HepG2 (cell line): ENCODE results near the gene FGA. TPM values are rescaled to one million over a fixed set of nuclear protein-coding genes. Genes with fewer than 3 reads are reported as not detected.

Source experiments
- ATAC-seq: fragments of 200-7000 bp; cut with Tn5 transposase; 3 replicates; pipeline ENCODE4 v1.9.1; 2020; ENCODE audit warnings: mild to moderate bottlenecking, moderate library complexity
- BruUV-seq: library from RNA; stranded (reverse); fragments of 400-500 nt; replicated peaks from 2 replicates; lab custom pipeline; 2021; lab: Mats Ljungman, UMichigan
- CTCF ChIA-PET: fragments of 300-600 bp; formaldehyde crosslinking; extraction: SDS; loops from one replicate; lab custom pipeline; 2021; ENCODE audit warnings: low total read pairs, inconsistent platforms, low intra/inter-chr PET ratio; lab: Yijun Ruan, JAX
- POLR2A ChIA-PET: fragments of 350-600 bp; sonication (Branson Sonifier 250); formaldehyde crosslinking; loops from one replicate; lab custom pipeline; 2020; ENCODE audit warnings: antibody characterized with exemption, inconsistent platforms; lab: Yijun Ruan, JAX
- DNase-seq: peaks from one replicate; pipeline ENCODE4 v3.0.0-alpha.2; 2015; ENCODE audit warnings: low spot score
- FAIRE-seq: peaks from 3 replicates; lab custom pipeline; 2011; peaks lifted over from hg19 to GRCh38; lab: Jason Lieb, UNC
- H2AFZ ChIP-seq: one replicate; pipeline ENCODE4 v1.6.1; 2011; ENCODE audit warnings: low read length, inconsistent platforms
- H3K27ac ChIP-seq: fragments of 300-600 bp; 3 replicates; pipeline ENCODE4 v1.8.0; 2011; ENCODE audit warnings: mixed run types, mild to moderate bottlenecking, mixed read lengths, low read length, inconsistent platforms; ENCODE audit not compliant: insufficient read depth; ENCODE audit errors: extremely low read length
- H3K27me3 ChIP-seq, 2 experiments: fragments of 200-600 bp in 1 of 2; 2 replicates in 1 of 2; 3 replicates in 1 of 2; pipeline versions ENCODE4 v1.6.0 to v1.8.0; 2011; ENCODE audit warnings: low read length in 2 of 2, mild to moderate bottlenecking in 2 of 2, moderate library complexity in 2 of 2, inconsistent platforms in 1 of 2; ENCODE audit not compliant: insufficient read depth in 2 of 2, control insufficient read depth in 1 of 2
- H3K36me3 ChIP-seq, 2 experiments: fragments of 200-600 bp in 1 of 2; replicated peaks in 1 of 2; 2 replicates in 1 of 2; 3 replicates in 1 of 2; pipeline versions ENCODE4 v1.5.1 to v1.8.0; 2011; ENCODE audit warnings: low read length in 2 of 2, inconsistent platforms in 1 of 2; ENCODE audit not compliant: insufficient read depth in 2 of 2, control insufficient read depth in 1 of 2
- H3K4me1 ChIP-seq: 2 replicates; pipeline ENCODE4 v1.5.1; 2012; ENCODE audit warnings: low read length, inconsistent platforms; ENCODE audit not compliant: insufficient read depth
- H3K4me2 ChIP-seq: 2 replicates; pipeline ENCODE4 v1.6.0; 2011; ENCODE audit warnings: low read depth, low read length, inconsistent platforms
- H3K4me3 ChIP-seq, 3 experiments: fragments of 200-600 bp in 1 of 3; sonication (generic), shearing (Covaris generic) in 1 of 3; replicated peaks in 1 of 3; 2 replicates each; pipeline ENCODE4 v1.5.1; 2011 to 2016; ENCODE audit warnings: low read length in 3 of 3, inconsistent platforms in 2 of 3, low read depth in 2 of 3, mild to moderate bottlenecking in 2 of 3, control low read depth in 1 of 3, mixed read lengths in 1 of 3; ENCODE audit not compliant: insufficient read depth in 1 of 3
- H3K79me2 ChIP-seq: one replicate; pipeline ENCODE4 v1.6.1; 2011; ENCODE audit warnings: low read length, inconsistent platforms; ENCODE audit not compliant: insufficient read depth
- H3K9ac ChIP-seq: 2 replicates; pipeline ENCODE4 v1.6.0; 2011; ENCODE audit warnings: mild to moderate bottlenecking, low read depth, low read length, inconsistent platforms; ENCODE audit not compliant: insufficient read depth
- H3K9me3 ChIP-seq: 2 replicates; pipeline ENCODE4 v1.5.1; 2012; ENCODE audit warnings: mild to moderate bottlenecking, low read length
- H4K20me1 ChIP-seq: 2 replicates; pipeline ENCODE4 v1.6.0; 2011; ENCODE audit warnings: inconsistent platforms, mild to moderate bottlenecking, low read length, moderate library complexity; ENCODE audit not compliant: insufficient read depth
- ATF4 ChIP-seq, 2 experiments: fragments of 450-650 bp in 1 of 2; sonication (generic) in 1 of 2; formaldehyde crosslinking; IDR thresholded peaks; 2 replicates each; pipeline versions ENCODE4 v1.5.0 to v1.8.0; 2020 to 2022; ENCODE audit warnings: mild to moderate bottlenecking in 1 of 2, missing genetic modification reagents in 1 of 2
- FOXK1 ChIP-seq: sonication (generic); formaldehyde crosslinking; IDR thresholded peaks from 2 replicates; pipeline ENCODE4 v1.4.0; 2020; ENCODE audit warnings: low read depth, missing genetic modification reagents, borderline replicate concordance
- FOXM1 ChIP-seq: sonication (generic); formaldehyde crosslinking; IDR thresholded peaks from 2 replicates; pipeline ENCODE4 v1.5.0; 2020; ENCODE audit warnings: missing genetic modification reagents
- GABPA ChIP-seq, 2 experiments: IDR thresholded peaks; 2 replicates each; pipeline ENCODE4 v1.6.1; 2011 to 2016; ENCODE audit warnings: low read depth in 2 of 2, low read length in 1 of 2, missing biosample characterization in 1 of 2, missing genetic modification characterization in 1 of 2
- HNRNPK ChIP-seq: fragments of 200-400 bp; formaldehyde crosslinking; IDR thresholded peaks from 2 replicates; pipeline ENCODE4 v1.6.1; 2018; ENCODE audit warnings: low read length, low read depth, moderate library complexity, mild to moderate bottlenecking; ENCODE audit not compliant: poor library complexity, severe bottlenecking
- HOXA9 ChIP-seq: sonication (generic); formaldehyde crosslinking; IDR thresholded peaks from 2 replicates; pipeline ENCODE4 v1.8.1; 2022; ENCODE audit warnings: missing genetic modification reagents, mild to moderate bottlenecking, moderate library complexity, borderline replicate concordance
- KDM2A ChIP-seq: sonication (generic); formaldehyde crosslinking; IDR thresholded peaks from 2 replicates; pipeline ENCODE4 v1.4.0; 2020; ENCODE audit warnings: low read depth, missing genetic modification reagents, borderline replicate concordance
- NFYB ChIP-seq: sonication (generic); formaldehyde crosslinking; IDR thresholded peaks from 2 replicates; pipeline ENCODE4 v1.4.0; 2020; ENCODE audit warnings: missing genetic modification reagents
- TGIF2 ChIP-seq: IDR thresholded peaks from 2 replicates; pipeline ENCODE4 v1.6.1; 2016; ENCODE audit warnings: control low read depth, missing compliant biosample characterization
- ZMYM2 ChIP-seq: sonication (generic); formaldehyde crosslinking; IDR thresholded peaks from 2 replicates; pipeline ENCODE4 v1.8.0; 2022; ENCODE audit warnings: mild to moderate bottlenecking, missing genetic modification reagents
- ZNF12 ChIP-seq: sonication (generic); formaldehyde crosslinking; IDR thresholded peaks from 2 replicates; pipeline ENCODE4 v1.5.0; 2020; ENCODE audit warnings: missing genetic modification reagents
- ZNF780A ChIP-seq: sonication (generic); formaldehyde crosslinking; IDR thresholded peaks from 2 replicates; pipeline ENCODE4 v1.8.0; 2022; ENCODE audit warnings: mild to moderate bottlenecking, missing genetic modification reagents, moderate library complexity
- WGBS: methylation state at CpG from one replicate; pipeline ENCODE4 v1.1.6; 2017; ENCODE audit warnings: low lambda C conversion rate; 5-methylcytosine and 5-hydroxymethylcytosine counted together
- in situ Hi-C: cut with HindIII; loops from 2 replicates; pipeline ENCODE4 v1.10.0; 2017; ENCODE audit warnings: low pct_unique_long_range_greater_than_20kb; ENCODE audit not compliant: extremely low pct_ligation_motif_present
- intact Hi-C: fragments of 100-400 bp; cut with micrococcal nuclease; formaldehyde crosslinking; loops from one replicate; pipeline ENCODE4 v1.10.0; 2022; ENCODE audit not compliant: unreplicated experiment
- polyA plus RNA-seq, 8 experiments: library from polyadenylated mRNA; depleted of rRNA in 3 of 8; stranded (reverse) in 7 of 8; unstranded in 1 of 8; fragments of >200 nt; fragmentation: Illumina TruSeq in 4 of 8; extraction: Trizol in 4 of 8; gene quantifications; 2 replicates each; pipeline versions ENCODE4 v1.2.1 to v1.2.3, GENCODE V29; 2011 to 2016; ENCODE audit warnings: low read depth in 4 of 8, missing spikeins in 1 of 8, mixed read lengths in 1 of 8; ENCODE audit not compliant: insufficient read depth in 1 of 8
- total RNA-seq, 5 experiments: library from RNA; depleted of rRNA; stranded (reverse); fragments of >200 nt; fragmentation: Illumina TruSeq; extraction: Trizol; gene quantifications; 2 replicates each; pipeline ENCODE4 v1.2.3, GENCODE V29; 2016; ENCODE audit warnings: low read depth in 1 of 5
- TF ChIP-seq, protein P1 (sequence below), 2 experiments: sonication (generic) in 1 of 2; formaldehyde crosslinking in 1 of 2; IDR thresholded peaks; 2 replicates each; pipeline versions ENCODE4 v1.4.0 to v1.6.1; 2018 to 2020; ENCODE audit warnings: missing genetic modification reagents in 2 of 2, borderline replicate concordance in 1 of 2, low read depth in 1 of 2, mild to moderate bottlenecking in 1 of 2, missing biosample characterization in 1 of 2
- TF ChIP-seq, protein P2 (sequence below): sonication (generic); formaldehyde crosslinking; IDR thresholded peaks from 2 replicates; pipeline ENCODE4 v1.4.0; 2020; ENCODE audit warnings: low read depth, mild to moderate bottlenecking, missing genetic modification reagents

Gene FGA
- total and polyA plus RNA-seq, 2 of the 13 experiments (the other 11 are each of a cell fraction or from before 2014, with no cell fraction given), result 640 to 1,523 TPM

DNA sequence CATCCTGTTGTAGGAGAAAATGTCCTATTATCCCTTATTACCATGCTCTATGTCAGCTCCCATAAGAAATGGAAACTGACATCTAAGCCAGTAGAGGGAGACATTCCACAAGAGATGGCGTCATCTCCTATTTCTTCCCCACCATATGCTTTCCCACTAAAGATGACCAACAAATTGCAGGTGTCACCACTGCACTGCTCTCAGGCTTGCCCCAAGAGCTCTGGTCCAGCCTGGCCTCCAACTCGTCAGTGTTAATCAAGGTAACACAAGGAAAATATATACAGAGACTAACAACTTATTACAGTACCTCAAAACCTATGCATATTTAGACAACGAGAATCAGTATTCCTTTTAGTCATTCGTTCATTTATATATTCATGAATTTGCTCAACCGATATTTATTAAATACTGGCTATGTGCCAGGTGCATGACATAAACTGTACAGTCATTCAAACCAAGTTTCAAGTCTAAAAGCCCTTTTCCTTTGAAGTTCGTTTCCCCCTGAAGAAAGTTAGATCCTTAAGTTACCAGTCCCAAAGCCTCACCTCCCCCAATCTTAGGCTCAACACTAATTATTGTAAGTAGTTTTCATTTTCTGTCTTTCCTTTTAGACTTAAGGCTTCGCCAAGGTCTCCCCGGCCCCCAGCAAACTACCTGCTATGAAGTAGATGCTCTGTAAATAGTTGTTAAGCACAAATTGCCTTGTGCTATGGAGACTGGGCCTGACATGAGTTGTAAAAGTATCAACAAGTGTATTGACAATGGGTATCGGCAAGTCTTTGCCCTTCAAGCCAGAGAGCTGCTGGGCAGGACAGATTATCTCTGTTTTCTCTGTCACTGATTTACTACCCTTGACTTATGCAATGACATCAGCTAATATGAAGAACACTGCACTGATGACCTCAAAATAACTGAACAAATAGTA, 30.8 kb downstream of the FGA start (continued):
- no peak for TF ChIP-seq GABPA (IDR thresholded peaks at IDR 0.05; ENCODE audit: low read depth, low read length)
- TF ChIP-seq GABPA (CRISPR knock-in tag; IDR thresholded peaks at IDR 0.05; ENCODE audit: low read depth), result no peak
- peak; percentile 68; the same call in 1 of the 2 replicates for TF ChIP-seq ZNF12 (CRISPR knock-in tag)
- peak; percentile 1; the same call in 1 of the 2 replicates for TF ChIP-seq NFYB (CRISPR knock-in tag)
- no peak for TF ChIP-seq KDM2A (CRISPR knock-in tag)
- TF ChIP-seq TGIF2 (CRISPR knock-in tag), result peak; percentile 93
- TF ChIP-seq FOXK1 (CRISPR knock-in tag), result peak; percentile 95
- TF ChIP-seq, protein P1, sequence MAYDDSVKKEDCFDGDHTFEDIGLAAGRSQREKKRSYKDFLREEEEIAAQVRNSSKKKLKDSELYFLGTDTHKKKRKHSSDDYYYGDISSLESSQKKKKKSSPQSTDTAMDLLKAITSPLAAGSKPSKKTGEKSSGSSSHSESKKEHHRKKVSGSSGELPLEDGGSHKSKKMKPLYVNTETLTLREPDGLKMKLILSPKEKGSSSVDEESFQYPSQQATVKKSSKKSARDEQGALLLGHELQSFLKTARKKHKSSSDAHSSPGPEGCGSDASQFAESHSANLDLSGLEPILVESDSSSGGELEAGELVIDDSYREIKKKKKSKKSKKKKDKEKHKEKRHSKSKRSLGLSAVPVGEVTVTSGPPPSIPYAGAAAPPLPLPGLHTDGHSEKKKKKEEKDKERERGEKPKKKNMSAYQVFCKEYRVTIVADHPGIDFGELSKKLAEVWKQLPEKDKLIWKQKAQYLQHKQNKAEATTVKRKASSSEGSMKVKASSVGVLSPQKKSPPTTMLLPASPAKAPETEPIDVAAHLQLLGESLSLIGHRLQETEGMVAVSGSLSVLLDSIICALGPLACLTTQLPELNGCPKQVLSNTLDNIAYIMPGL (CRISPR knock-in tag; IDR thresholded peaks at IDR 0.05; ENCODE audit: borderline replicate concordance in 1 of 2, low read depth in 1 of 2), result peak; percentile 47 to 58; a peak in 2 of 4 replicates
- TF ChIP-seq HOXA9, result no peak

- FAIRE-seq, result no peak
- CTCF ChIA-PET, result interaction anchor here (3.2 kb wide), 1 partner anchor 61 kb away, joined by 233 read pairs; no protein-coding TSS in a partner anchor
Observed at GRCh38 chr4:154559141-154559493, 31.4 kb downstream of the FGA start.

More at GRCh38 chr4:154559141-154559493, 31.4 kb downstream of the FGA start:
- Histone ChIP-seq H3K36me3 (no peaks in the 10 kb centered on the region), H3K27ac (no peak overlapping the region), H3K4me3 (no peak overlapping the region), H4K20me1 (no peaks in the 10 kb centered on the region), H2AFZ (no peak overlapping the region), H3K9me3 (no peaks in the 10 kb centered on the region), H3K9ac (no peak overlapping the region), H3K79me2 (peaks cover 8% of the 10 kb centered on the region), H3K4me1 (peaks cover 46% of the 10 kb centered on the region)
- DNase-seq (no peak), ATAC-seq (peak; percentile 9)
- BruUV-seq, result no TSS peak
- 0% methylated on average over 1 of the region's 1 CpG for WGBS
- in situ Hi-C loops (loop anchor here (5.0 kb wide), 1 partner anchor 58 kb away; no protein-coding TSS in a partner anchor), intact Hi-C loops (loop anchor here (1.0 to 10.0 kb wide), 4 partner anchors 59 to 796 kb away; no protein-coding TSS in a partner anchor)
- TF ChIP-seq TGIF2 (CRISPR knock-in tag) (0 out of 2 replicates have a peak, but pooled peaks have one; percentile 27), ATF4 (CRISPR knock-in tag; IDR thresholded peaks at IDR 0.05) (no peak), HNRNPK (peak; percentile 60), ZMYM2 (CRISPR knock-in tag) (no peak), ZNF780A (CRISPR knock-in tag) (no peak), FOXM1 (CRISPR knock-in tag) (no peak)
- TF ChIP-seq, protein P2, sequence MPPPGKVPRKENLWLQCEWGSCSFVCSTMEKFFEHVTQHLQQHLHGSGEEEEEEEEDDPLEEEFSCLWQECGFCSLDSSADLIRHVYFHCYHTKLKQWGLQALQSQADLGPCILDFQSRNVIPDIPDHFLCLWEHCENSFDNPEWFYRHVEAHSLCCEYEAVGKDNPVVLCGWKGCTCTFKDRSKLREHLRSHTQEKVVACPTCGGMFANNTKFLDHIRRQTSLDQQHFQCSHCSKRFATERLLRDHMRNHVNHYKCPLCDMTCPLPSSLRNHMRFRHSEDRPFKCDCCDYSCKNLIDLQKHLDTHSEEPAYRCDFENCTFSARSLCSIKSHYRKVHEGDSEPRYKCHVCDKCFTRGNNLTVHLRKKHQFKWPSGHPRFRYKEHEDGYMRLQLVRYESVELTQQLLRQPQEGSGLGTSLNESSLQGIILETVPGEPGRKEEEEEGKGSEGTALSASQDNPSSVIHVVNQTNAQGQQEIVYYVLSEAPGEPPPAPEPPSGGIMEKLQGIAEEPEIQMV (CRISPR knock-in tag), result 0 out of 2 replicates have a peak, but pooled peaks have one; percentile 25
- TF ChIP-seq, all 625 proteins: peak for 3
- H3K27me3 ChIP-seq, result no peaks in the 10 kb centered on the region; a peak in 1 of 5 replicates
- POLR2A ChIA-PET, result interaction anchor here (0.8 to 3.6 kb wide), 17 partner anchors 9 to 101 kb away, joined by 3 to 127 read pairs (median 16); partner anchors contain the start of genes FGA, FGG and PLRG1
- no peak overlapping the region for H3K4me2 ChIP-seq
